GM19099 (cell line): Measurements from ENCODE around the gene COL23A1.

ENCODE experiments used
- POLR2A ChIP-seq: IDR thresholded peaks from 3 replicates; pipeline ENCODE4 v1.6.1; 2011; ENCODE audit warnings: low read depth; ENCODE audit not compliant: insufficient read length; ENCODE audit errors: extremely low read depth

COL23A1 gene

GRCh38 chr5:178419196-178419595, 171.0 kb downstream of the COL23A1 start:
- TF ChIP-seq POLR2A: no peak

DNA sequence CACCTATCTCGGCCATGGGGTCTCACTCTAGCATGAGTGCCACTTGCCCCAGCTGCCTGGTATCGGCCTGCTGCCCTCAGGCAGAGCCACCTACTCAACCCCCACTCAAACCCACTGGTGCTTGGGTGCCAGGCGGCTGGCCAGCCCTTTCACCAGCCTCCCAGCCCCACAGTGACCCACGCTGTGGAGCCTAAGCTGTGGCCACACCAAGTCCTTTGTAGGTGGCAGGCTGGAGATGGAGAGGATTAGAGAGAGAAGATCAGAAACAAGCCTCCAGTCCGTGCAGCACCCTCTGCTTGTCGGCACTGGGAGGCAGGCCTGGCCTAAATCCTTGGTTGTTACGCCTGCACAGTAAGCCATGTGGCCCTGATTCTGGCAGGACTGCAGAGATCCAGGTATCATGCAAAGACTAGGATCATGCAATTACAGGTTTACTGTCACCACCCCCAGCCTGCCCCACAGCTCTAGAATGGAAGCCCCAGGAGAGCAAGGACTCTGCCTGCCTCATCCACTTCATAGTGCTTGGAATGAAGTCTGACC, 171.7 kb downstream of the COL23A1 start:
- TF ChIP-seq POLR2A: no peak

DNA sequence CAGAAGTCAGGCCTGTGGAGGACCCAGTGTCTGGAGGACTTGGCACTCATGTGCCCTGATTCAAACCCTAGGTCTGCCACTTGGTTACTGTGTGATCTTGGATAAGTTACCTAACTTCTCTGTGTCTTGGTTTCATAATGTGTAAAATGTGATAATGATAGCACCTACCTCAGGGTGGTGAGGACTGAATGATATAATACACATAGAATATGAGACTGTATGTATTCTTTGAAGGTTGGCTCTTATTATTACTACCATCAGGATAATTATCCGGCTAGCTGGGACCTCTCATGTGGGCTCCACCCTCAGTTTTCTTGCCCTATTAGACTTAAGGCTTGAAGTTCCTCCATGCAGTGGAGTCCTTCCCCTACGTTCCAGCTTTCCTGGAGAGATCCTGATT, 172.2 kb downstream of the COL23A1 start:
- no peak for TF ChIP-seq POLR2A

GRCh38 chr5:178417391-178417811, 172.8 kb downstream of the COL23A1 start:
- TF ChIP-seq POLR2A: no peak

- no peak for TF ChIP-seq POLR2A
Observed at GRCh38 chr5:178416919-178417318, 173.3 kb downstream of the COL23A1 start.

DNA sequence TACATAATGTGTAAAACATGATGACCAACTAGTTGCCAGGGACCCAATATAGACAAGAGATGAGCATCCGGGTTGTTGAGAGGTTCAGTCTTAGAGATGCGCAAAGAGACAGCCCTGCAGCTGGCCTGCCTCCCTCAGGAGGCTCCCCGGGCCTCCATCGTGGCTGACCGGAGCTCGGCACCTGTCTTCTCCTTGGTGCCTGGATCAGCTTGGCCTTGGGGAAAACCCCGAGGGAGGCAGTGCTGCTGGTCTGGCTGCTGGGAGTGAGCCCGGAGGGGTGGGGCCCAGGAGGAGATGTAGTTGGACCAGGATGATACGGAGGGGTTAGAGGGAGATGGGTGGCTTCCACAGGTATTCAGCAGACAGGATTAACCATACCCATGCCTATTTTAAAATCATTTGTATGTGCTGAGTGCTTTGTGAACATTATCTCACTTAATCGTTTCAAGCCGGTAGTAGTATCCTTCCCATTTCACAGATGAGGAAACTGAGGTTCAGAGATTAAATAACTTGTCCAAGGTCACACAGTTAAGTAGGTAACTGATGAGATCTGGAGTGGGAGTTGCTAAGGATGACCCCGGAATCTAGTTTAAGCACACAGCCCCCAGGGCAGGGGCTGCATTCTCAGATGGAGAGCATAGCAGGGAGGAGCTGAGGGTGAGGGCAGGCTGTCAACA, 173.8 kb downstream of the COL23A1 start:
- no peak for TF ChIP-seq POLR2A

DNA sequence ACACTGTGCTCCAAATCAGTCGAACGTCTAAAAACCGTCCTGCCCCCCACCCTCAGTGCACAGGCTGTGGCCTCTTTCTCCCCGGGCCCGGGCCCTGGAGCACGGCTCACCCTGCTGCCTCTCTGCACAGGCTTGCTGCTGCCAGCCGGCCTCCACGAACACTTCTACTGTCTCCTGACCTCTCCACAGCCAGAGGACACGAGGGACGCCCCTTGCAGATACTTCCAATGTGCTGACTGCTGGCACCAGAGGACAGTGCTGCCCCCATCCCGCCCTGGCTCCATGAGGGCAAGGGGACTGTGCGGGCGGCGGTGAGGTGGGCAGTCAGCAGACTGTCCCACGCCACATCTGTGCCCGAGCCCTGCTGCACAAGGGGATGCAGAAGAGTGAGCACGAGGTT, 174.8 kb downstream of the COL23A1 start:
- no peak for TF ChIP-seq POLR2A

GRCh38 chr5:178413988-178414387, 176.2 kb downstream of the COL23A1 start:
- TF ChIP-seq POLR2A: no peak

GRCh38 chr5:178411083-178411482, 179.1 kb downstream of the COL23A1 start:
- TF ChIP-seq POLR2A: no peak

GRCh38 chr5:178407646-178408045, 182.5 kb downstream of the COL23A1 start:
- no peak for TF ChIP-seq POLR2A

- no peak for TF ChIP-seq POLR2A
Observed at GRCh38 chr5:178404987-178405386, 185.2 kb downstream of the COL23A1 start.

- TF ChIP-seq POLR2A: no peak
Observed at GRCh38 chr5:178403956-178404600, 186.1 kb downstream of the COL23A1 start.

DNA sequence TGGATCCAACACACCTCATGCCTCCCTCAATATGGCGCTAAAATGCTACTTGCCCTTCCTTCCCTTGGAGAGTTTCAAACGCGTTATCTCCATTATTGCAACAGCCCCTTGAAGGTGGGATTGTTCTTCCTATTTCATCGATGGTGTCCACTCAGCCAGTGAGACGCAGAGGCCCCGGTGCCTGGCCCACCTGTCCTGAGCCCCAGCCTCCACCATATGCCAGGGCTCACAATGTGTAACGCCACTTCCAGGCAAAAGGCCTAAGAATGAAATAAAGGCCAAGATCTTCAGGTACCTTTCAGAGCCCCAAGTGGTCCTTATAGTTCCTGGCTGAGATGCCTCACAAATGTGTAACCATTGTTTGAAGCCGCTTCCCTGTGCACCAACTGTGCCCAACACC, 186.8 kb downstream of the COL23A1 start:
- no peak for TF ChIP-seq POLR2A

- no peak for TF ChIP-seq POLR2A
Observed at GRCh38 chr5:178399701-178400095, 190.5 kb downstream of the COL23A1 start.

- TF ChIP-seq POLR2A: no peak
Observed at GRCh38 chr5:178398901-178399700, 191.1 kb downstream of the COL23A1 start.
